Hippocampal formation (tissue), 2 donors: ENCODE data around the gene NAPB.

Source experiments
- DNase-seq, 2 donors: peaks; one replicate each; lab custom pipeline; 2025; lab: John Stamatoyannopoulos, UW

NAPB gene

DNA sequence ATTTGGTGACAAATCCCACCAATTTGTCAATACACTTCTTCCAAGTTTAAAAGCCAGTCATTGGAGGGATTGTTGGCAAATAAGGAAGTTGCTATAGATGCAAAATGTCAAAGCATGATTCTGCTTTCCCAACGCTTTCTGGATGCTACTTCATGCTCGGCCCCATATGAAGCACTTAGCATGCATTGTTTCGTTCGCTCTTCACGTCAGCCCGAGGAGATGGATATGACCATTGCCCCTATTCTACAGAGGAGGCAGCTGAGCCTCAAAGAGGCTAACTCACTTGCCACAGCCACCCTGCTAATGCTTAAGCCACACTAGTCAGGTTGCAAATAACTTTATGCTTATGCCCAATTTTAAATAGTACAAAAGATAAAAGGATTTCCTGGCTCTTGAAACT lies 73.5 kb downstream of the NAPB start:
- DNase-seq: no peak

DNA sequence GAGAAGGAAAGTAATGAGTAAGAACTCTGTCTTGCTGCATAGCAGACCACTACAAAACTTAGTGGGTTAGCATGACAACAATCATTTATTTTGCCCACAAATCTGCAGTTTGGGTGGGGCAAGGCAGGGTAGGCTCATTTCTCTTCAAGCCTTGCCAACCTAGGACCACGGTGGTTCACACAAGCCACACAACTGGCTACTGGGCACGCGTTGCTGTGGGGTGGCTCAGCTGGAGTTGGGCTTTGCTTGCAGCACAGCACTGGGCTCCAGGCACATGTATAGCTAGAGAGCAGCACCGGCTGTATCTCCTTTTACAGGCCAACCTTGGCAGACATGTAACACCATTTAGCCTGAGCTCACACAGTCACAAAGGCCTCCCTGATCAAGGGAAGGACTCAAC lies 75.3 kb downstream of the NAPB start:
- no peak for DNase-seq

DNA sequence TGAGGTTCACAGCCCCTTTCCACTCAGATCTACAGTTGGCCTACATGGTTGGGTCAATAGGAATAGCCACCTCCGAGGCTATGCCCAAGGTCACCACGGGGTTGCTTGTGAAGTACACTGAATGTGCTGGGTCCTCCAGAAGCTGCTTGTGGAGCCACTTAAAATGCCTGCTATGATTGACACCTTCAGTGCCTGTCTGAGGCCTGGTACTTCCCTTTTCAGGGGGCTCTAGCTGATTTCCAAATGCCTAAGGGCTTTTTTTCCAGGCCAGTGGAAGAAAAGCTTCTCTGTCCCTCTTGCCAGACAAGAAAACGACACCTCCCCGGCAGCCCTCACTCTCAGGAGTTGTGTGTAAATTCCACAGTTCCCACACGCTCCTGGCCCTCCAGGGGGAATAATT lies 77.0 kb downstream of the NAPB start:
- no peak for DNase-seq

- DNase-seq: no peak
These were observed 77.7 kb downstream of the NAPB start for GRCh38 chr20:23343590-23343989.

DNA sequence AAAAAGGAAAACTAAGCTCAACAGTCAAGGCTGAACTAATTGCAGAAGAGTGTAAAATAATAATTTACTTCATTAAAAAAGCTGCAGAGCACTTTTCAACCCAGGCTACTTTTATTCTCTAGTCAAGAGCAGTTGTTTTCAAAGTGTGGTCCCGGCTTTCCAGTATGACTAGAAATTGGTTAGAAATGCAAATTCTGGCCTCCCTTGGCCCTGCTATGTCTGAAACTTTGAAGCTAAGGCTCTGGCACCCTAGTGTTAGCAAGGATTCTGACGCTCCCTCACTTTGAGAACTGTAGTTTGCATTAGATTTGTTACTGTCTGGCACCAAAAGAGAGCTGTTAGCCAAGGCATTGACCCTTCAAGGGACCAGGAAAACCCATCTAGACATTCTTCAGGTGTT lies 80.2 kb downstream of the NAPB start:
- DNase-seq: no peak

DNA sequence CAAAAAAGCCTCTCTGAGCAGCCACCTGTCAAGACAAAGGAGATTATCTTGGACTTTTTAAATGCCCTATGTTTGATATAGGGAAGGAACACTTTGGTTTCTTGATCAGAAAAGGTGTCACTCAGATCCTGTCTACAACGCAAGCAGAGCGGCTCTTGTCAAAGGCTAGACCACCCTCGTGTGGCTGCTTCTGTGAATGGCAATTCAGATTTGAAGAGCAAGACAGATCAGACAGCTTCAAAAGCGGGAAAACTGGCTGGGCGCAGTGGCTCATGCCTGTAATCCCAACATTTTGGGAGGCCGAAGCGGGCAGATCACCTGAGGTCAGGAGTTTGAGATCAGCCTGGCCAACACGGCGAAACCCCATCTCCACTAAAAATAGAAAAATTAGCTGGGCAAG lies 80.8 kb downstream of the NAPB start:
- DNase-seq: peak; percentile 35 to 72

GRCh38 chr20:23339986-23340385 lies 81.3 kb downstream of the NAPB start:
- DNase-seq: no peak

GRCh38 chr20:23337312-23337711 lies 84.0 kb downstream of the NAPB start:
- DNase-seq: no peak

DNA sequence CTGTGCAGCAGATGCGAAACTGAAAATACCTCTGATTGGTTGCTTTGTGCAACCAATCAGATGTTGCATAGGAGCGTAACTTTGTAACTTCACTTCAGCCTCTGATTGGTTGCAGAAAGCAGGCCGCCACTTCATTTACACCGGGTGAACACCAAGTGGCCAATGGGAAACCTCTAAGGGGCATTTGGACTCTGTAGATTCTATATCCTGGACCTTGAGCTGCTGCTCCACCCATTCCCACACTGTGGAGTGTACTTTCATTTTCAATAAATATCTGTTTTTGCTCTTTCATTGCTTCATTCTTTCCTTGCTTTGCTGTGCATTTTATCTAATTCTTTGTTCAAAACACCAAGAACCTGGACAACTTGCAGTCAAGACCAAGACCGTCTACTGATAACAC lies 84.8 kb downstream of the NAPB start:
- no peak for DNase-seq

- DNase-seq: no peak
These were observed 85.8 kb downstream of the NAPB start for GRCh38 chr20:23335521-23335920.

- no peak for DNase-seq
These were observed 87.2 kb downstream of the NAPB start for GRCh38 chr20:23334111-23334510.

DNA sequence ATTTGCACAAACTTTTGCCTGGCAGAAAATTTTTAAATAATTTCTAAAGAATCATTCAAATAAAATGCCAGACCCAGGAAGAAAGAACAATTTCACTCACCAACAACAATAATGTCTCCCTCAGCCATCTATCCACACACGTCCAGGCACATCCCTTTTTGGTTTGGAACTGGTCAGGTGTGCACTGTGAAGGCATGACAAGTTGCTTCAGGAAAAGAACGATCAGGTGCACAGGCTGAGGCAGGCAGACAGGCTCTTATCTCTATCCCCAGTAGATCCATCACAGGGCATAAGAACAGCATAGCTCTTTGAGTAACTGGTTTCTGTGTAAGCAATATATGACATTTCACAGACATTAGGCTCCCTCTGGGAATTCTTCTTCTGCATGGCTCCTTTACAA lies 88.8 kb downstream of the NAPB start:
- DNase-seq: no peak

- DNase-seq: no peak
These were observed 89.6 kb downstream of the NAPB start for GRCh38 chr20:23331450-23332350.

GRCh38 chr20:23327617-23328333 lies 93.5 kb downstream of the NAPB start:
- no peak for DNase-seq

GRCh38 chr20:23326774-23327173 lies 94.5 kb downstream of the NAPB start:
- DNase-seq: no peak

- DNase-seq: no peak
These were observed 96.2 kb downstream of the NAPB start for GRCh38 chr20:23325107-23325506.
